IPS DF 19.7 (cell line): ENCODE data around the gene MTIF3.
"Not testable (repeated sequence)": the region's sequence is repeated elsewhere in the genome, so short reads cannot be mapped to it uniquely, and the experiment has no call there.

ENCODE experiments used
- DNase-seq: peaks from one replicate; pipeline ENCODE4 v3.0.0-alpha.2; 2013; ENCODE audit warnings: low read depth, low spot score

Gene MTIF3

GRCh38 chr13:27415116-27415515 is 35.2 kb downstream of the MTIF3 start:
- DNase-seq: no peak

GRCh38 chr13:27411341-27411740 is 39.0 kb downstream of the MTIF3 start:
- DNase-seq: no peak

GRCh38 chr13:27409013-27409412 is 41.4 kb downstream of the MTIF3 start:
- no peak for DNase-seq

- DNase-seq: no peak
Measured at GRCh38 chr13:27408074-27408473, 42.3 kb downstream of the MTIF3 start.

- DNase-seq: no peak
Measured at GRCh38 chr13:27406178-27406939, 44.0 kb downstream of the MTIF3 start.

GRCh38 chr13:27405546-27406134 is 44.7 kb downstream of the MTIF3 start:
- no peak for DNase-seq

- DNase-seq: no peak
Measured at GRCh38 chr13:27404680-27405079, 45.7 kb downstream of the MTIF3 start.

GRCh38 chr13:27403727-27404385 is 46.5 kb downstream of the MTIF3 start:
- DNase-seq: no peak

- no peak for DNase-seq
Measured at GRCh38 chr13:27403203-27403678, 47.1 kb downstream of the MTIF3 start.

- no peak for DNase-seq
Measured at GRCh38 chr13:27401210-27401609, 49.2 kb downstream of the MTIF3 start.

- not testable (repeated sequence) for DNase-seq
Measured at GRCh38 chr13:27400405-27400804, 50.0 kb downstream of the MTIF3 start.

- DNase-seq: no peak
Measured at GRCh38 chr13:27398360-27398759, 52.0 kb downstream of the MTIF3 start.

GRCh38 chr13:27396252-27396846 is 54.0 kb downstream of the MTIF3 start:
- no peak for DNase-seq

- DNase-seq: no peak
Measured at GRCh38 chr13:27395007-27395510, 55.3 kb downstream of the MTIF3 start.

- no peak for DNase-seq
Measured at GRCh38 chr13:27393101-27393500, 57.3 kb downstream of the MTIF3 start.

GRCh38 chr13:27391471-27391870 is 58.9 kb downstream of the MTIF3 start:
- no peak for DNase-seq

GRCh38 chr13:27389891-27390290 is 60.5 kb downstream of the MTIF3 start:
- no peak for DNase-seq

GRCh38 chr13:27388241-27388640 is 62.1 kb downstream of the MTIF3 start:
- no peak for DNase-seq
